T-helper 9 cell (primary cell): ENCODE results near the gene RPGRIP1L.

Source experiments
- DNase-seq: peaks from one replicate; pipeline ENCODE4 v3.0.0-alpha.2; 2020

The RPGRIP1L gene

GRCh38 chr16:53643474-53643873 lies 60.2 kb downstream of the RPGRIP1L start:
- DNase-seq = no peak

GRCh38 chr16:53642094-53642493 lies 61.6 kb downstream of the RPGRIP1L start:
- no peak for DNase-seq

- no peak for DNase-seq
Measured at GRCh38 chr16:53636978-53637377, 66.7 kb downstream of the RPGRIP1L start.

GRCh38 chr16:53632526-53632925 lies 71.1 kb downstream of the RPGRIP1L start:
- no peak for DNase-seq

- no peak for DNase-seq
Measured at GRCh38 chr16:53631236-53632025, 72.2 kb downstream of the RPGRIP1L start.

- DNase-seq = no peak
Measured at GRCh38 chr16:53629607-53630312, 73.9 kb downstream of the RPGRIP1L start.

GRCh38 chr16:53629151-53629550 lies 74.5 kb downstream of the RPGRIP1L start:
- no peak for DNase-seq

- DNase-seq = no peak
Measured at GRCh38 chr16:53626811-53627210, 76.8 kb downstream of the RPGRIP1L start.

GRCh38 chr16:53626161-53626560 lies 77.5 kb downstream of the RPGRIP1L start:
- no peak for DNase-seq

GRCh38 chr16:53625221-53625620 lies 78.4 kb downstream of the RPGRIP1L start:
- no peak for DNase-seq

GRCh38 chr16:53622315-53622714 lies 81.3 kb downstream of the RPGRIP1L start:
- DNase-seq = no peak

- DNase-seq = no peak
Measured at GRCh38 chr16:53620476-53620875, 83.2 kb downstream of the RPGRIP1L start.

GRCh38 chr16:53619235-53619634 lies 84.4 kb downstream of the RPGRIP1L start:
- no peak for DNase-seq

- DNase-seq = no peak
Measured at GRCh38 chr16:53614346-53614745, 89.3 kb downstream of the RPGRIP1L start.

GRCh38 chr16:53612003-53612402 lies 91.7 kb downstream of the RPGRIP1L start:
- no peak for DNase-seq

GRCh38 chr16:53611179-53611696 lies 92.4 kb downstream of the RPGRIP1L start:
- no peak for DNase-seq

- no peak for DNase-seq
Measured at GRCh38 chr16:53609536-53609935, 94.1 kb downstream of the RPGRIP1L start.

- DNase-seq = no peak
Measured at GRCh38 chr16:53608094-53608493, 95.6 kb downstream of the RPGRIP1L start.

GRCh38 chr16:53605831-53606400 lies 97.7 kb downstream of the RPGRIP1L start:
- no peak for DNase-seq

GRCh38 chr16:53605356-53605755 lies 98.3 kb downstream of the RPGRIP1L start:
- no peak for DNase-seq

GRCh38 chr16:53601961-53602360 lies 101.7 kb downstream of the RPGRIP1L start:
- DNase-seq = no peak

GRCh38 chr16:53600616-53601015 lies 103.0 kb downstream of the RPGRIP1L start:
- DNase-seq = no peak

GRCh38 chr16:53600126-53600525 lies 103.5 kb downstream of the RPGRIP1L start:
- DNase-seq = no peak

GRCh38 chr16:53599548-53599947 lies 104.1 kb downstream of the RPGRIP1L start:
- DNase-seq = no peak
